Measurements from ENCODE around the gene AP2A1. TPM values are rescaled to one million over a fixed set of nuclear protein-coding genes. Genes with fewer than 3 reads are reported as not detected.

AP2A1 gene
- total RNA-seq, 1 experiment from 2014 or later = 46.5 TPM

DNA sequence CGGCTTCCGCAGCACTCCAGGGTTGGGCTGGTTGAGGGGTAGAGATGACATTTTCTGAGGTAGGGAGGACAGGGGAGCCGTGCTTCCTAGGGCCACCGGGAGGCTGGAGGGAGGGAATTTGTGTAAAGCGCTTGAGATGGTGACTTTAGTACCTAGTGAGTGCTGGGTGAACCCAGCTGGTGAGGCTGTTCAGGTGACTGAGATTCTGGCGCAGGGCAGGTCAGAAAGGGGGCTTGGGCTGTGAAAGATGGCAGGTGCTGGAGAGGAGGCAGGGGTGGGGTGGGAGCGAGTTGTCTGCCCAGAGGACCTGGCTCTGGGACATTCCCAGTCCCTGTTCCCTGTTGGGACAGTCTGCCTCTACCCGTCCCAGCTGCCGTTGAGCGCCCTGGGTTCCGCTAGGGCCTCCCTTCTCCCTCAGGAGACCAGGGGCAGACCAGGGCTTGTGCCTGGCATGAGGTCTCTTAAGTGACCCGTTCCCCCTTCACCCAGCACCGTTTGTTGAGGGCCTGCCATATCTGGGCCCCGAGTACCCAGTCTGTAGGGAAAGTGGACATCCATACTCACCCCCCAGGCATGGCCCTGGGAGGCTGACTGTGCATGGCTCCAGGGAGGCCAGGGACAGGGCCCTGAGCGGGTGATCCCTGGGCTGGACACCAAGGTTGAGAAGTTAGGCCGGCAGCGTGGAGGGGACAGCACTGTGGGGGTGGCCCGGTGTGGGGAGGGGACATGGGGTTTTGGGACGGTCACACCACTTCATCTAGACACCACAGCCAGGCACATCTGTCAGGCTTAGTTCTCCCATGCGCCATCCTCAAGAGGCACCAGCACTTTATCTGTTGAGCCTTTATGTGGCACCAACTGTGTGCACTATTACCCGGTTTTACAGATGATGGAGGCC, 89.1 kb downstream of the AP2A1 start:
- no peak for DNase-seq (ENCODE audit: low read depth)

- no peak for DNase-seq (ENCODE audit: low read depth)
Measured at GRCh38 chr19:49856574-49857021, 89.8 kb downstream of the AP2A1 start.

Other genes with a start within 250 kb of the AP2A1 start
- 178 and 202 TPM in 2 replicates for gene RCN3, start 239.0 kb upstream of the AP2A1 start, total RNA-seq (2014; rRNA removed; shearing (Covaris generic))
- 182 and 246 TPM in 2 replicates for gene NOSIP, start 186.4 kb upstream of the AP2A1 start, total RNA-seq (2014; rRNA removed; shearing (Covaris generic))
- 0.30 and 5.8 TPM in 2 replicates for gene PRRG2, start 185.7 kb upstream of the AP2A1 start, total RNA-seq (2014; rRNA removed; shearing (Covaris generic))
- gene PRR12, start 175.8 kb upstream of the AP2A1 start, total RNA-seq (2014; rRNA removed; shearing (Covaris generic)) = 1.7 and 2.5 TPM in 2 replicates
- gene RRAS, start 126.9 kb upstream of the AP2A1 start, total RNA-seq (2014; rRNA removed; shearing (Covaris generic)) = 11.0 and 12.7 TPM in 2 replicates
- gene SCAF1, start 124.8 kb upstream of the AP2A1 start, total RNA-seq (2014; rRNA removed; shearing (Covaris generic)) = 32.5 and 32.8 TPM in 2 replicates
- gene IRF3, start 101.1 kb upstream of the AP2A1 start, total RNA-seq (2014; rRNA removed; shearing (Covaris generic)) = 88.0 and 110 TPM in 2 replicates
- 15.5 and 18.1 TPM in 2 replicates for gene BCL2L12, start 101.1 kb upstream of the AP2A1 start, total RNA-seq (2014; rRNA removed; shearing (Covaris generic))
- 338 and 386 TPM in 2 replicates for gene PRMT1, start 89.7 kb upstream of the AP2A1 start, total RNA-seq (2014; rRNA removed; shearing (Covaris generic))
- gene ADM5, start 77.4 kb upstream of the AP2A1 start, total RNA-seq (2014; rRNA removed; shearing (Covaris generic)) = 0.27 and 0.40 TPM in 2 replicates
- gene CPT1C, start 75.9 kb upstream of the AP2A1 start, total RNA-seq (2014; rRNA removed; shearing (Covaris generic)) = 5.0 and 8.3 TPM in 2 replicates
- not detected in 2 replicates for gene TSKS, start 3.7 kb upstream of the AP2A1 start, total RNA-seq (2014; rRNA removed; shearing (Covaris generic))
- 9.9 and 20.1 TPM in 2 replicates for gene FUZ, start 46.3 kb downstream of the AP2A1 start, total RNA-seq (2014; rRNA removed; shearing (Covaris generic))
- gene MED25, start 51.3 kb downstream of the AP2A1 start, total RNA-seq (2014; rRNA removed; shearing (Covaris generic)) = 17.8 and 29.9 TPM in 2 replicates
- 61.2 and 67.8 TPM in 2 replicates for gene PTOV1, start 84.2 kb downstream of the AP2A1 start, total RNA-seq (2014; rRNA removed; shearing (Covaris generic))
- gene PNKP, start 100.6 kb downstream of the AP2A1 start, total RNA-seq (2014; rRNA removed; shearing (Covaris generic)) = 36.9 and 38.4 TPM in 2 replicates
- gene AKT1S1, start 110.4 kb downstream of the AP2A1 start, total RNA-seq (2014; rRNA removed; shearing (Covaris generic)) = 9.6 and 10.5 TPM in 2 replicates
- 5.9 and 8.1 TPM in 2 replicates for gene TBC1D17, start 110.7 kb downstream of the AP2A1 start, total RNA-seq (2014; rRNA removed; shearing (Covaris generic))
- gene IL4I1, start 129.9 kb downstream of the AP2A1 start, total RNA-seq (2014; rRNA removed; shearing (Covaris generic)) = 9.1 and 9.3 TPM in 2 replicates
- 8.9 and 17.4 TPM in 2 replicates for gene ATF5, start 162.2 kb downstream of the AP2A1 start, total RNA-seq (2014; rRNA removed; shearing (Covaris generic))
- gene NUP62, start 162.5 kb downstream of the AP2A1 start, total RNA-seq (2014; rRNA removed; shearing (Covaris generic)) = 92.7 and 95.5 TPM in 2 replicates
- gene SIGLEC11, start 194.2 kb downstream of the AP2A1 start, total RNA-seq (2014; rRNA removed; shearing (Covaris generic)) = not detected in 2 replicates

All from Daoy (cell line).